Neuronal stem cell (in vitro differentiated cells): ENCODE data around the gene GLRB. TPM values are rescaled to one million over a fixed set of nuclear protein-coding genes. Genes with fewer than 3 reads are reported as not detected.

ENCODE experiments used
- small RNA-seq: library from polyadenylated mRNA; stranded (forward); fragments of <200 nt; extraction: miRNeasy Mini kit (QIAGEN cat#:217004); gene quantifications from one replicate; pipeline ENCODE3, GENCODE V24; 2013; ENCODE audit not compliant: insufficient read depth

The GLRB gene

Small RNA genes lying within 50 kb of the gene (small RNA-seq; reads per million reads assigned to genes)
- gene RF00019 (not detected), gene RNU6-582P (not detected)
